ENCODE measurements around the gene CEP192.

Gene CEP192

DNA sequence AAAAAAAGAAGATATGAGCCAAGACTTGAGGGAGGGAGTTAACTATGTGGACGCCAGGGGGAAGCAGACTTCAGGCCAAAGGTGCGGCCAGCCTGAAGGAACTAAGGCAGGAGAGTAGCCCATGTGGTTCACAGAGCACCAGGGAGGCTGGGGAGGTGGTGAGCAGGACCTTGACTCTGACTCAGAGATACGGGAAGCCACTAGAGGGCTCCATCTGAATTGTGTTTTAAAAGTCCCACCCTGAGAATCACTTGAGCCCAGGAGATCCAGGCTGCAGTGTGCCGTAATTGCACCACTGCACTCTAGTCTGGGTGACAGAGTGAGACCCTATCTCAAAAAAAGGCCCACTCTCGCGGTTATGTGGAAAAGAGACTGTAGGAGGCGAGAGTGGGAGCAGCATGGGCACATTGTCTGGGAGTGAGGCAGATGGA is 12.3 kb downstream of the CEP192 start (continued):
- TF ChIP-seq ZNF416 (tag by site-specific recombination; IDR thresholded peaks at IDR 0.05): no peak
- TF ChIP-seq ZNF514 (tag by site-specific recombination; IDR thresholded peaks at IDR 0.05): no peak
- no peak for TF ChIP-seq ZXDB (tag by site-specific recombination; IDR thresholded peaks at IDR 0.05)
- TF ChIP-seq ZNF776 (tag by site-specific recombination; IDR thresholded peaks at IDR 0.05; ENCODE audit: borderline replicate concordance): no peak
- TF ChIP-seq ZNF473 (tag by site-specific recombination; IDR thresholded peaks at IDR 0.05): no peak
- TF ChIP-seq, protein P1, sequence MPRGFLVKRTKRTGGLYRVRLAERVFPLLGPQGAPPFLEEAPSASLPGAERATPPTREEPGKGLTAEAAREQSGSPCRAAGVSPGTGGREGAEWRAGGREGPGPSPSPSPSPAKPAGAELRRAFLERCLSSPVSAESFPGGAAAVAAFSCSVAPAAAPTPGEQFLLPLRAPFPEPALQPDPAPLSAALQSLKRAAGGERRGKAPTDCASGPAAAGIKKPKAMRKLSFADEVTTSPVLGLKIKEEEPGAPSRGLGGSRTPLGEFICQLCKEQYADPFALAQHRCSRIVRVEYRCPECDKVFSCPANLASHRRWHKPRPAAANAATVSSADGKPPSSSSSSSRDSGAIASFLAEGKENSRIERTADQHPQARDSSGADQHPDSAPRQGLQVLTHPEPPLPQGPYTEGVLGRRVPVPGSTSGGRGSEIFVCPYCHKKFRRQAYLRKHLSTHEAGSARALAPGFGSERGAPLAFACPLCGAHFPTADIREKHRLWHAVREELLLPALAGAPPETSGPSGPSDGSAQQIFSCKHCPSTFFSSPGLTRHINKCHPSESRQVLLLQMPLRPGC (tag by site-specific recombination; IDR thresholded peaks at IDR 0.05): no peak
- peak; percentile 67; the same call in 1 of the 2 replicates for TF ChIP-seq ZSCAN16 (tag by site-specific recombination; IDR thresholded peaks at IDR 0.05)
- TF ChIP-seq PBX3 (CRISPR knock-in tag; IDR thresholded peaks at IDR 0.05): no peak
- TF ChIP-seq ZNF221 (tag by site-specific recombination; IDR thresholded peaks at IDR 0.05; ENCODE audit: borderline replicate concordance): no peak
- no peak for TF ChIP-seq ZNF510 (tag by site-specific recombination; IDR thresholded peaks at IDR 0.05; ENCODE audit: insufficient replicate concordance)
- TF ChIP-seq GLI2 (tag by site-specific recombination; IDR thresholded peaks at IDR 0.05; ENCODE audit: borderline replicate concordance, low read depth): no peak
- TF ChIP-seq ZNF274 (IDR thresholded peaks at IDR 0.05; ENCODE audit: low read length): no peak
- TF ChIP-seq ZNF274 (tag by site-specific recombination; IDR thresholded peaks at IDR 0.05; ENCODE audit: borderline replicate concordance): no peak
- TF ChIP-seq ZNF701 (tag by site-specific recombination; IDR thresholded peaks at IDR 0.05): no peak
- TF ChIP-seq ZNF148 (tag by site-specific recombination; IDR thresholded peaks at IDR 0.05; ENCODE audit: borderline replicate concordance): no peak
- TF ChIP-seq ZNF843 (tag by site-specific recombination; IDR thresholded peaks at IDR 0.05): no peak
- TF ChIP-seq, protein P2, sequence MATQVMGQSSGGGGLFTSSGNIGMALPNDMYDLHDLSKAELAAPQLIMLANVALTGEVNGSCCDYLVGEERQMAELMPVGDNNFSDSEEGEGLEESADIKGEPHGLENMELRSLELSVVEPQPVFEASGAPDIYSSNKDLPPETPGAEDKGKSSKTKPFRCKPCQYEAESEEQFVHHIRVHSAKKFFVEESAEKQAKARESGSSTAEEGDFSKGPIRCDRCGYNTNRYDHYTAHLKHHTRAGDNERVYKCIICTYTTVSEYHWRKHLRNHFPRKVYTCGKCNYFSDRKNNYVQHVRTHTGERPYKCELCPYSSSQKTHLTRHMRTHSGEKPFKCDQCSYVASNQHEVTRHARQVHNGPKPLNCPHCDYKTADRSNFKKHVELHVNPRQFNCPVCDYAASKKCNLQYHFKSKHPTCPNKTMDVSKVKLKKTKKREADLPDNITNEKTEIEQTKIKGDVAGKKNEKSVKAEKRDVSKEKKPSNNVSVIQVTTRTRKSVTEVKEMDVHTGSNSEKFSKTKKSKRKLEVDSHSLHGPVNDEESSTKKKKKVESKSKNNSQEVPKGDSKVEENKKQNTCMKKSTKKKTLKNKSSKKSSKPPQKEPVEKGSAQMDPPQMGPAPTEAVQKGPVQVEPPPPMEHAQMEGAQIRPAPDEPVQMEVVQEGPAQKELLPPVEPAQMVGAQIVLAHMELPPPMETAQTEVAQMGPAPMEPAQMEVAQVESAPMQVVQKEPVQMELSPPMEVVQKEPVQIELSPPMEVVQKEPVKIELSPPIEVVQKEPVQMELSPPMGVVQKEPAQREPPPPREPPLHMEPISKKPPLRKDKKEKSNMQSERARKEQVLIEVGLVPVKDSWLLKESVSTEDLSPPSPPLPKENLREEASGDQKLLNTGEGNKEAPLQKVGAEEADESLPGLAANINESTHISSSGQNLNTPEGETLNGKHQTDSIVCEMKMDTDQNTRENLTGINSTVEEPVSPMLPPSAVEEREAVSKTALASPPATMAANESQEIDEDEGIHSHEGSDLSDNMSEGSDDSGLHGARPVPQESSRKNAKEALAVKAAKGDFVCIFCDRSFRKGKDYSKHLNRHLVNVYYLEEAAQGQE (tag by site-specific recombination; IDR thresholded peaks at IDR 0.05): no peak
- no peak for TF ChIP-seq BCL11B (tag by site-specific recombination; IDR thresholded peaks at IDR 0.05; ENCODE audit: low read depth)

GRCh38 chr18:13004396-13004795 is 13.2 kb downstream of the CEP192 start:
- H3K27ac ChIP-seq (ENCODE audit: extremely low read depth, low read depth, low read length): no peak overlapping the region
- TF ChIP-seq ZFHX2 (tag by site-specific recombination; conservative IDR thresholded peaks at IDR 0.05) (peak; percentile 85), EGR2 (tag by site-specific recombination; IDR thresholded peaks at IDR 0.05; ENCODE audit: low read depth) (peak; percentile 95), ZNF76 (tag by site-specific recombination; IDR thresholded peaks at IDR 0.05; ENCODE audit: borderline replicate concordance, low read depth) (no peak)
- peaks cover 37 to 61% of the 10 kb centered on the region in 2 experiments for H3K36me3 ChIP-seq (ENCODE audit: control insufficient read depth in 2 of 2, insufficient read depth in 1 of 2, low read length in 2 of 2)
- no peaks in the 10 kb centered on the region for H3K9me3 ChIP-seq (ENCODE audit: control insufficient read depth, insufficient read depth, low read depth, low read length)
- CTCF ChIA-PET: interaction anchor here (0.5 to 2.9 kb wide), 6 partner anchors 10 to 600 kb away, joined by 3 to 13 read pairs (median 4); no protein-coding TSS in a partner anchor
- no peak overlapping the region for H3K4me3 ChIP-seq (ENCODE audit: low read depth, low read length)
- POLR2A ChIA-PET: no interaction called here
- H3K4me1 ChIP-seq (ENCODE audit: control insufficient read depth, insufficient read depth, low read length): no peaks in the 10 kb centered on the region
